ENCODE results near the gene OSTF1.

- TF ChIP-seq POLR2A (IDR thresholded peaks at IDR 0.05; ENCODE audit: low read length) (no peak), GATA1 (IDR thresholded peaks at IDR 0.05; ENCODE audit: low read depth, low read length) (no peak)
Observed at GRCh38 chr9:75088646-75089372, 495 bp downstream of the OSTF1 start.

Measured in erythroblast (primary cell).